ENCODE results near the gene PCYT1A. TPM values are rescaled to one million over a fixed set of nuclear protein-coding genes. Genes with fewer than 3 reads are reported as not detected.
"Not testable (repeated sequence)": the region's sequence is repeated elsewhere in the genome, so short reads cannot be mapped to it uniquely, and the experiment has no call there.

Gene PCYT1A
- polyA plus RNA-seq, 3 donors, result 24.3 to 99.6 (median 31.6) TPM

- Histone ChIP-seq H3K4me3 (replicated peaks in 1 of 3; ENCODE audit: low read depth in 2 of 3, low read length in 3 of 3) (no peak overlapping the region), H3K27ac (ENCODE audit: low read depth in 1 of 2, low read length in 2 of 2) (no peak overlapping the region), H3K27me3 (ENCODE audit: control insufficient read depth in 2 of 2, insufficient read depth in 2 of 2, low read length in 2 of 2) (no peaks in the 10 kb centered on the region), H3K4me1 (ENCODE audit: control insufficient read depth in 1 of 2, insufficient read depth in 2 of 2, low read length in 2 of 2) (peaks cover 24 to 32% of the 10 kb centered on the region in 2 donors), H3K79me2 (ENCODE audit: insufficient read depth, low read length) (no peaks in the 10 kb centered on the region), H3K9ac (ENCODE audit: insufficient read depth, low read length, poor library complexity, severe bottlenecking) (no peak overlapping the region), H3K36me3 (replicated peaks in 1 of 2; ENCODE audit: control insufficient read depth in 1 of 2, insufficient read depth in 2 of 2, low read length in 2 of 2) (no peaks in the 10 kb centered on the region), H2AFZ (ENCODE audit: insufficient read depth, low read depth, low read length, poor library complexity, severe bottlenecking) (no peak overlapping the region), H3K4me2 (replicated peaks; ENCODE audit: extremely low read depth, low read length, poor library complexity, severe bottlenecking) (no peak overlapping the region), H4K20me1 (ENCODE audit: insufficient read depth, low read length) (no peaks in the 10 kb centered on the region), H3K9me3 (replicated peaks in 1 of 2; ENCODE audit: control insufficient read depth in 1 of 2, insufficient read depth in 1 of 2, low read length in 2 of 2) (no peaks in the 10 kb centered on the region)
- Mint-ChIP-seq H3K27ac (peak overlapping the region in 2 of 7 donors; percentile 60), H3K36me3 (no peaks in the 10 kb centered on the region), H3K27me3 (ENCODE audit: low read depth in 3 of 3) (peaks cover 2 to 9% (median 4%) of the 10 kb centered on the region in 3 donors), H3K4me3 (no peak overlapping the region), H3K4me1 (peaks cover 35% of the 10 kb centered on the region), H3K9me3 (peaks cover 0 to 3% (median 0%) of the 10 kb centered on the region in 7 donors)
- DNase-seq, result peak in 2 of 3 donors; percentile 24 to 51
- intact Hi-C loops (cut with micrococcal nuclease), result no loop called here
- 72% methylated on average over 8 of the region's 16 CpGs for WGBS (ENCODE audit: insufficient coverage)
- TF ChIP-seq, protein P1, sequence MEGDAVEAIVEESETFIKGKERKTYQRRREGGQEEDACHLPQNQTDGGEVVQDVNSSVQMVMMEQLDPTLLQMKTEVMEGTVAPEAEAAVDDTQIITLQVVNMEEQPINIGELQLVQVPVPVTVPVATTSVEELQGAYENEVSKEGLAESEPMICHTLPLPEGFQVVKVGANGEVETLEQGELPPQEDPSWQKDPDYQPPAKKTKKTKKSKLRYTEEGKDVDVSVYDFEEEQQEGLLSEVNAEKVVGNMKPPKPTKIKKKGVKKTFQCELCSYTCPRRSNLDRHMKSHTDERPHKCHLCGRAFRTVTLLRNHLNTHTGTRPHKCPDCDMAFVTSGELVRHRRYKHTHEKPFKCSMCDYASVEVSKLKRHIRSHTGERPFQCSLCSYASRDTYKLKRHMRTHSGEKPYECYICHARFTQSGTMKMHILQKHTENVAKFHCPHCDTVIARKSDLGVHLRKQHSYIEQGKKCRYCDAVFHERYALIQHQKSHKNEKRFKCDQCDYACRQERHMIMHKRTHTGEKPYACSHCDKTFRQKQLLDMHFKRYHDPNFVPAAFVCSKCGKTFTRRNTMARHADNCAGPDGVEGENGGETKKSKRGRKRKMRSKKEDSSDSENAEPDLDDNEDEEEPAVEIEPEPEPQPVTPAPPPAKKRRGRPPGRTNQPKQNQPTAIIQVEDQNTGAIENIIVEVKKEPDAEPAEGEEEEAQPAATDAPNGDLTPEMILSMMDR (IDR thresholded peaks at IDR 0.05), result no peak
Observed at GRCh38 chr3:196214783-196215441, 72.6 kb downstream of the PCYT1A start.

GRCh38 chr3:196210673-196211556 lies 76.6 kb downstream of the PCYT1A start, which contains the start of gene ZDHHC19:
TSS of gene ZDHHC19 (minus strand) at chr3:196211400. CDS start at chr3:196211315, 85 bp downstream.
- WGBS (ENCODE audit: insufficient coverage), result 84% methylated on average over 19 of the region's 23 CpGs
- Histone ChIP-seq H3K27me3 (ENCODE audit: control insufficient read depth in 2 of 2, insufficient read depth in 2 of 2, low read length in 2 of 2) (no peaks in the 10 kb centered on the region), H3K9ac (ENCODE audit: insufficient read depth, low read length, poor library complexity, severe bottlenecking) (no peak within 1 kb of the TSS), H4K20me1 (ENCODE audit: insufficient read depth, low read length) (no peaks in the 10 kb centered on the region), H3K4me3 (replicated peaks in 1 of 3; ENCODE audit: low read depth in 2 of 3, low read length in 3 of 3) (no peak within 1 kb of the TSS), H3K27ac (ENCODE audit: low read depth in 1 of 2, low read length in 2 of 2) (no peak within 1 kb of the TSS), H3K36me3 (replicated peaks in 1 of 2; ENCODE audit: control insufficient read depth in 1 of 2, insufficient read depth in 2 of 2, low read length in 2 of 2) (no peaks in the 10 kb centered on the region), H3K9me3 (replicated peaks in 1 of 2; ENCODE audit: control insufficient read depth in 1 of 2, insufficient read depth in 1 of 2, low read length in 2 of 2) (no peaks in the 10 kb centered on the region), H2AFZ (ENCODE audit: insufficient read depth, low read depth, low read length, poor library complexity, severe bottlenecking) (no peak within 1 kb of the TSS), H3K79me2 (ENCODE audit: insufficient read depth, low read length) (no peaks in the 10 kb centered on the region), H3K4me1 (ENCODE audit: control insufficient read depth in 1 of 2, insufficient read depth in 2 of 2, low read length in 2 of 2) (peaks cover 17 to 23% of the 10 kb centered on the region in 2 donors), H3K4me2 (replicated peaks; ENCODE audit: extremely low read depth, low read length, poor library complexity, severe bottlenecking) (no peak within 1 kb of the TSS)
- Mint-ChIP-seq H3K36me3 (no peaks in the 10 kb centered on the region), H3K4me3 (no peak within 1 kb of the TSS), H3K27ac (peak within 1 kb of the TSS in 1 of 7 donors; percentile 24), H3K9me3 (peaks cover 0 to 5% (median 0%) of the 10 kb centered on the region in 7 donors), H3K4me1 (peaks cover 34% of the 10 kb centered on the region), H3K27me3 (ENCODE audit: low read depth in 3 of 3) (peaks cover 5 to 16% (median 12%) of the 10 kb centered on the region in 3 donors)
- no peak for DNase-seq
- TF ChIP-seq, protein P1 (IDR thresholded peaks at IDR 0.05), result no peak
- intact Hi-C loops (cut with micrococcal nuclease), result no loop called here

DNA sequence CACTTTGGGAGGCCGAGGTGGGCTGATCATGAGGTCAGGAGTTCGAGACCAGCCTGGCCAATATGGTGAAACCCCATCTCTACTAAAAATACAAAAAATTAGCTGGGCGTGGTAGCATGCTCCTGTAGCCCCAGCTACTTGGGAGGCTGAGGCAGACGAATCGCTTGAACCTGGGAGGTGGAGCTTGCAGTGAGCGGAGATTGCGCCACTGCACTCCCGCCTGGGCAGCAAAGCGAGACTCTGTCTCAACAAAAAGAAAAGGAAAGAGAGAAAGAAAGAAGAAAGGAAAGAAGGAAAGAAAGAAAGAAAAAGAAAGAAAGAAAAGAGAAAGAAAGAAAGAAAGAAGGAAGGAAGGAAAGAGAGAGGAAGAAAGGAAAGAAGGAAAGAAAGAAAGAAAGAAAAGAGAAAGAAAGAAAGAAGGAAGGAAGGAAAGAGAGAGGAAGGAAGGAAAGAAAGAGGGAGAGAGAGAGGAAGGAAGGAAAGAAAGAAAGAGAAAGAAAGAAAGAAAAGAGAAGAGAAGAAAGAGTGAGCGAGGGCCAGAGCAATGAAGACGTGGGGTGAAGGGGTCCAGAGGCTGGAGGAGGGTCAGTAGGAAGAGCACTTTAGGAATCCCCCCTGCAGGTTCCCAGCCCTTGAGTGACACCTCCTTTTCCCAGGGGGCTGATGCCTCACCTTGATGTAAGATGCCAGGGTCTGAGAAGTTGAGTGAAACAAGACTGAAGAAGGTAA lies 77.4 kb downstream of the PCYT1A start:
- H3K9ac ChIP-seq (ENCODE audit: insufficient read depth, low read length, poor library complexity, severe bottlenecking); H3K4me2 ChIP-seq (replicated peaks; ENCODE audit: extremely low read depth, low read length, poor library complexity, severe bottlenecking); H4K20me1 ChIP-seq (ENCODE audit: insufficient read depth, low read length); H3K36me3 Mint-ChIP-seq; H3K9me3 Mint-ChIP-seq; H2AFZ ChIP-seq (ENCODE audit: insufficient read depth, low read depth, low read length, poor library complexity, severe bottlenecking); H3K27ac Mint-ChIP-seq; H3K27me3 ChIP-seq (ENCODE audit: control insufficient read depth in 2 of 2, insufficient read depth in 2 of 2, low read length in 2 of 2); H3K4me3 ChIP-seq (replicated peaks in 1 of 3; ENCODE audit: low read depth in 2 of 3, low read length in 3 of 3); H3K27ac ChIP-seq (ENCODE audit: low read depth in 1 of 2, low read length in 2 of 2); H3K79me2 ChIP-seq (ENCODE audit: insufficient read depth, low read length); H3K36me3 ChIP-seq (replicated peaks in 1 of 2; ENCODE audit: control insufficient read depth in 1 of 2, insufficient read depth in 2 of 2, low read length in 2 of 2); DNase-seq; H3K9me3 ChIP-seq (replicated peaks in 1 of 2; ENCODE audit: control insufficient read depth in 1 of 2, insufficient read depth in 1 of 2, low read length in 2 of 2): not testable (repeated sequence)
- peaks cover 15 to 24% of the 10 kb centered on the region in 2 donors for H3K4me1 ChIP-seq (ENCODE audit: control insufficient read depth in 1 of 2, insufficient read depth in 2 of 2, low read length in 2 of 2)
- intact Hi-C loops (cut with micrococcal nuclease), result loop anchor here in 1 of 2 donors (10.0 kb wide), 1 partner anchor 305 kb away; the partner anchor contains the start of gene TNK2
- H3K27me3 Mint-ChIP-seq (ENCODE audit: low read depth in 3 of 3), result peaks cover 4 to 12% (median 12%) of the 10 kb centered on the region in 3 donors
- WGBS (ENCODE audit: insufficient coverage), result 100% methylated on average over 2 of the region's 11 CpGs
- peaks cover 35% of the 10 kb centered on the region for H3K4me1 Mint-ChIP-seq
- peak overlapping the region in 1 of 2 donors; percentile 26 for H3K4me3 Mint-ChIP-seq

Data from CD14-positive monocyte (primary cell).